ENCODE data around the gene DIP2C.
"Not testable (repeated sequence)": the region's sequence is repeated elsewhere in the genome, so short reads cannot be mapped to it uniquely, and the experiment has no call there.

DIP2C gene

GRCh38 chr10:695396-695795 is 5.9 kb upstream of the DIP2C start:
- no peak for DNase-seq (ENCODE audit: low read depth in 3 of 3)

- DNase-seq (ENCODE audit: low read depth in 3 of 3): no peak
Measured at GRCh38 chr10:693506-693905, 4.0 kb upstream of the DIP2C start.

DNA sequence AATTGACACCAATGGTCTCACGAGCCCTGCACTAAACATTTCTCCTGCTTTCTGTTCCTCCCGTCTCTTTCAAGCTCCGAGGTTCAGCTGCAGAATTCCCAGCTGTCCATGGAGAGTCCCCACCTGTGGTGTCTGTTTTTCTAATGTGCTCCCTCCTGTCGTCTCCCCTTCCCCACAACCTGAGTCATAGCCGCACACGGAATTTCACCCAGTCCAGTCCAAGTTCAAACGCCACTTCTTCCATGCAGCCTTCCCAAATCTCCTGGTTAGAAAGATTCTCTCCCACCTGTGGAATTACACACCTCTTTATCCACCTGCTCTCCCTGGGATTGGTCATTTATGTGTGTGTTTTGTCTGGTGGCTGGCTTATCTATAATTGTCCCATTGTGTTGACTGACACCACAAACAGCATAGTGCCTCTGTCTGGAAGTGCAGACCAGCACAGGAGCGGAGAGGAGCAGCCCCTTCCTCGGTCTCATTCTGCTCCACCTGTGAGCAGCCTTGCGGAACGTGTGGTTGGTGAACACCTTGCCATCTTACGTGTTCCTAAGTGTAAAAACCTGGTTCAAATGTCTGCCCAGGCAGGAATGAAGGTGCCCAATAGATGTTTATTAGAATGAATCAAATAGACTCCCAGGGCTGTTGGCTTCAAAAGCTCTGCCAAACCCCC is 3.3 kb upstream of the DIP2C start:
- no peak for DNase-seq (ENCODE audit: low read depth in 3 of 3)

DNA sequence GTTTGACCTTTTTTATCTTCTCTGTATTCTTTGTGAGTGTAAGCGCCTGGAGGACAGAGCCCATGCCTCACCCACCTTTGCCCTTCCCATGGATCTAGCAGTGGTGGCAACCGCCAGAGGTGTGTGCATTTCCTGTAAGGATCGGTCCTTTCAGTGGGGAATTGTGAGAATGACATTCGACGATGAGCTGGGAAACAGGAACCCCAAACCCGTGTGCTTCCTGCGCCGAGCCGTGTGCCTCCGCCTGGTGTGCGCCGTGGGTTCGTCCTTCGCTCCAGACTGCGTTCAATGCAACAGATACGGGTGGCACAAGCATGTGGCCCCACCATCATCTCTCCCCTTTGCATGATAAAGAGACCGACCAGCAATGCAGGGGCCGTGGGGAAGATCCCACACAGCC is 1.7 kb upstream of the DIP2C start:
- DNase-seq (ENCODE audit: low read depth in 3 of 3): no peak

DNA sequence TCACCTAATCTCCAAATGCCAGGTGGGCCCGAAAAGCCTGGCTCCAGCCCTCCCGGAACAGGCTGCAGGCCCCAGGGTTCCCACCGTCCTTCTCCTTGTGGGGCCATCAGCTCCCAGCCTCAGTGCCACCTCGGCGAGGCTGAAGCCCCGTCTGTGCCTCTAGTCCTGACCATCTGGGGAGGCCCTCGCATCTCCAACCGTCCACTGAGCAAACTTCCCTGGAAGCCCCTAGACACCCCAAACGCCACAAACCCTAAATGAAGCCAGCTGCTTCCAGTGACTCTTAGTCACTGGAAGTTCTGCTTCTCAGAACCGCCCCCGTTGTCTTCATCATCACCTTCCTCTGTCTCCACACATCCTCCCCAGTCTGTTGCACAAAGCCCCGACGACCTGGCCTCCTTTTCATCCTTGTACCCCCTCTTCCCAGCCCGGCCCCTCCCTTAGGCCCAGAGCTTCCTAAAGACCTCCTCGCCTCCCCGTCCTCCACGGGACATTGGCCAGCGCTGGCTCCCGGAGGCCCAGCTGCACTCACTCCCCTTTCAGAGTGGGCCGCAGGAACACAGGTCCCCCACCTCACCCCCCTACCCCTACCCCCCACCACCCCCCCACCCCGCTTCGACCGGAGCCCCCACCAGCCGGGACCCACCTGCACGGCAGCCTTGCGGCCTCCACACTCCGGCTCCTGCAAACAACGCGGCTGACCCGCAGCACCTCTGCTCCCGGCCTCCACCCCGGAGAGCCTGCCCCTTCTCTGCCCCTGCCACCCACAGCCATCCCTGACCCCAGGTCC is 1.1 kb upstream of the DIP2C start:
- DNase-seq (ENCODE audit: low read depth in 3 of 3): no peak

DNA sequence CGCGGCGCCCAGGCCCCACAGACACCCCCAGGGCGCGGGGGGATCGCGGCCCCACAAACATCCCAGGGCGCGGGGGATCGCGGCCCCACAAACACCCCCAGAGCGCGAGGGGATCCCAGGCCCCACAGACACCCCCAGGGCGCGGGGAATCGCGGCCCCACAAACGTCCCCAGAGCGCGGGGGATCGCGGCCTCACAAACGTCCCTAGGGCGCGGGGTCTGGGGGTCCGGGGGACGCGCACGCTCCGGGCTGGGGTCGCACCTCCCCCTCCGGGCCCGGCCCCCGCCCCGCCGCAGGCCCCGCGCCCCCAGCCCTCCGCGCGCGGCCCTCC is 382 bp downstream of the DIP2C start:
- no peak for DNase-seq (ENCODE audit: low read depth in 3 of 3)

DNA sequence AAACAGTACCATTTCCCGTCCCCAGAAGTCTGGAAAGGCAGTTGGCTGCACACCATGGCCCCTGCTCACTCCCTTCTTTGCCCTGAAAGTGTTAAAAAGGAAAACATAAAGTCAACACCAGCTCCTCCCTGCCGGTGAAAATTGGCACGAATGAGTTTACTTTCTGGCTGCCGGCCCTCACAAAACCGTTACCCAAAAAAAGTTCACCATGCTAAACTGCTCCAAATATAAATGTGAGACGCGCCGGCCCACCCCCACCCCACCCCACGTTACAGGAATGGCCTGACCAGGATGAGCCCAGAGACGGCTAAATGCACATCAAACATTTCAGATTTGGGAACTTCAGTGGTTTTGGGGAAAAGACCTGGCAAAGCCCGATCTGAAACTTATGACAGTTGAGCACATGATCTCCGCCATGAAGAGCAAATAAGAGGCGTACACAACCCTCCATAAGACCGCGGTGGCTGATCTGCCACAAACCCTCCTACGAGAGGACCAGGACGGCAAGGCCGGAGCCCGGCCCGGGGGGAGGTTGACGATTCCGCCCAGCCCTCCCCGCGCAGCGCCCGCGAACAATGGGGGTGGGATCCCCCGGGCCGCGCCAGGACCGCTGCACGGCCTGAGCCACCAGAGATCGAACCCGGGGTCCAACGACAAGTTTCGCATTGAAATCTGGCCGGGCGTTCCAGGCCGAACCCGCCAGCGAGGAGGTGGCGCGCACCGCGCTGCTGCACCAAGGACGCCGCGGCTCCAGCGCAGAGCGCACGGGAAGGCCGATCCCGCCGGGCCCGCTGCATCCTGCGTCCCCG is 952 bp downstream of the DIP2C start:
- DNase-seq (ENCODE audit: low read depth in 3 of 3): no peak

DNA sequence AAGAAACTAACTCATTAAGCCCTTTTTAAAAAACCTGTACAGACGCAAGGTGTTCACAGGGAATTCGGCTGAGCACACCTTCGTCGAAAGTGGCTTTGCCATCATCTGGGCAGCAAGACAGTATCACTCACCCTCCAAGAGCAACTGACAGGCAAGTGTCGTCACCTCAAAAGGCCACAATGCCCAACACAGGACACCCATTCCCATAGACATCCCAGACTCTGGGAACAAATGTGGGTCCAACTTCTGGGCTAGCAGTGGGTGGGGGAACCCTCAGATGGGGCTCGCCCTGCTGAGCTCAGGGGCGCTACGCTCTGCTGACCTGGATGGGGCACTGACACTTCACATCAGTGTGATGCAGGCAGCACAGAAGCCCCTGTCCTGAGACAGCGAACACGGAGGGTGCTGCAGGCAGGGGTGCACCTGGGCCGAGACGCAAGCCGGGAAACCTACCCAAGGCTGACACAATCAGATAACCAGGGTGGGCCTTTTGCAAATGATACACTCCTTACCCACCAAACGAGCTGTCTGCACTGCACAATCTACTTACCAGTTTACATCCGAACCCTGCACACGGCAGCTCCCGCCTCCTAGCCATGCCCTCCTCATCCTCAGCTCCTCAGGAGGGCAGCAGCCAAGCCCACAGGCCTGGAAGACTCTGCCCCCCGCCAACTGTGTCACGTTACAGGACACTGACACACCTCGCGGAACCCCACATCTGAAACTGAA is 1.7 kb downstream of the DIP2C start:
- DNase-seq (ENCODE audit: low read depth in 3 of 3): no peak

DNA sequence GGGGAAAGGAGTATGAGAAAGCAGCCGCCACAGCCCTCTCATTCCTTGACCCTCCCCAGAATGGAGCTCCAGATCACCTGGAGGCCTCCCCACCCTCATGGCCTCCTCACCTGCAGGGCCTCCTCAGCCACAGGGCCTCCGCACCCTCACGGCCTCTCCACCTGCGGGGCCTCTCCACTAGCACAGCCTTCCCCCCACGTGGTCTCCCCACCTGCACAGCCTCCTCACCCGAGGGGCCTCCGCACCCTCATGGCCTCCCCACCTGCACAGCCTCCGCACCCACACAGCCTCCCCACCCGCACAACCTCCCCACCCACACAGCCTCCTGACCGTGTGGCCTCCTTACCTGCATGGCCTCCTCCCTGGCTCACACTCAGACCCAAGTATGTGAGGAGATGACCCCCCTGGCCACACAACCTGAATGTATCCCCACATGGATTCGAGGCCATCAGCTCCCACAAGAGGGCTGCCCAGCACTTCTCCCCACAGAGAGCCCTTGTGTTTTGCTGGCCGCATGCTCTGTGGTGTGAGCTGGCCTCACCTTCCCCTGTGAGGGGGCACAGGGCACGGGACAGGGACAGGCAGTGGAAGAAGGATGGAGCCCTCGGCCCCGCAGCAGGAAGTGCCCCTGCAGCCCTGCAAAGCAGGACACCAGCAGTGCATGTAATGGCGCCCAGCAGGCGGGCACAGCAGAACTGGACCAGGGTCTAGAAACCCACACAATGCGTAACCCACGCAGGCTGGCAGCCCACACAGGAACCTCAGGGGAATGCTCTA is 3.1 kb downstream of the DIP2C start:
- no peak for DNase-seq (ENCODE audit: low read depth in 3 of 3)

- no peak for DNase-seq (ENCODE audit: low read depth in 3 of 3)
Measured at GRCh38 chr10:685613-686012, 3.9 kb downstream of the DIP2C start.

GRCh38 chr10:683448-684071 is 5.9 kb downstream of the DIP2C start:
- no peak for DNase-seq (ENCODE audit: low read depth in 3 of 3)

GRCh38 chr10:682931-683447 is 6.5 kb downstream of the DIP2C start:
- no peak for DNase-seq (ENCODE audit: low read depth in 3 of 3)

GRCh38 chr10:681670-682318 is 7.7 kb downstream of the DIP2C start:
- DNase-seq (ENCODE audit: low read depth in 3 of 3): no peak

DNA sequence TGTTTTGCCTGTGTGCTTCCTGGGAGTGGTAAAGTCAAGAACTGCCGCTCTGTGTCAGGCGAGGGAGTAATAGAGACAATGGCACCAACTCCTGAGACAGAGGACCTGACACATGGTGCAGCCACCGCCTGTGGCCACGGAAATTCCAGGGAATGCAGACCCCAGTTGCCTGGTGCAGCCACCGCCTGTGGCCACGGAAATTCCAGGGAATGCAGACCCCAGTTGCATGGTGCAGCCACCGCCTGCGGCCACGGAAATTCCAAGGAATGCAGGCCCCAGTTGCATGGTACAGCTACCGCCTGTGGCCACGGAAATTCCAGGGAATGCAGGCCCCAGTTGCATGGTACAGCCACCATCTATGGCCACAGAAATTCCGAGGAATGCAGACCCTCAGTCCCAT is 8.7 kb downstream of the DIP2C start:
- no peak for DNase-seq (ENCODE audit: low read depth in 3 of 3)

- DNase-seq (ENCODE audit: low read depth in 3 of 3): no peak
Measured at GRCh38 chr10:680146-680545, 9.3 kb downstream of the DIP2C start.

DNA sequence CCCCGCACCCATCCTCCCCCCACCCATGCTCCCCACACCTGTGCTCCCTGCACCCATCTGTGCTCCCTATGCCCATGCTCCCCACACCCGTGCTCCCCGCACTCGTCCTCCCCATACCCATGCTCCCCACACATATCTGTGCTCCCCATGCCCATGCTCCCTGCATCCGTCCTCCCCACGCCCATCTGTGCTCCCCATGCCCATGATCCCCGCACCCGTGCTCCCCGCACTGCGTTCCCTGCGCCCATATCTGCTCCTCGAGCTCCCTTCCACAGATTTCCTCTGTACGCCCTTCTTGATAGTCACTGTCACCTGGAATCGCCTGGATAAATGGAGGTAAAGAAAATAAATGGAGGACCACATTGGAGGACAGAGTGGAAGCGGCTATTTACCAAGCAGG is 9.9 kb downstream of the DIP2C start:
- DNase-seq (ENCODE audit: low read depth in 3 of 3): no peak

DNA sequence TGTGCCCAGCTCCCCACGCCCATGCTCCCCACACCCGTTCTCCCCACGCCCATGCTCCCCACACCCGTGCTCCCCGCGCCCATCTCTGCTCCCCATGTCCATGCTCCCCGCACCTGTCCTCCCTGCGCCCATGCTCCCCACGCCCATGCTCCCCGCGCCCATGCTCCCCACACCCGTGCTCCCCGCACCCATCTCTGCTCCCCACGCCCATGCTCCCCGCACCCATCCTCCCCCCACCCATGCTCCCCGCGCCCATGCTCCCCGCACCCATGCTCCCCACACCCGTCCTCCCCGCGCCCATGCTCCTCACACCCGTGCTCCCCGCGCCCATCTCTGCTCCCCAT is 10.8 kb downstream of the DIP2C start:
- not testable (repeated sequence) for DNase-seq (ENCODE audit: low read depth in 3 of 3)

DNA sequence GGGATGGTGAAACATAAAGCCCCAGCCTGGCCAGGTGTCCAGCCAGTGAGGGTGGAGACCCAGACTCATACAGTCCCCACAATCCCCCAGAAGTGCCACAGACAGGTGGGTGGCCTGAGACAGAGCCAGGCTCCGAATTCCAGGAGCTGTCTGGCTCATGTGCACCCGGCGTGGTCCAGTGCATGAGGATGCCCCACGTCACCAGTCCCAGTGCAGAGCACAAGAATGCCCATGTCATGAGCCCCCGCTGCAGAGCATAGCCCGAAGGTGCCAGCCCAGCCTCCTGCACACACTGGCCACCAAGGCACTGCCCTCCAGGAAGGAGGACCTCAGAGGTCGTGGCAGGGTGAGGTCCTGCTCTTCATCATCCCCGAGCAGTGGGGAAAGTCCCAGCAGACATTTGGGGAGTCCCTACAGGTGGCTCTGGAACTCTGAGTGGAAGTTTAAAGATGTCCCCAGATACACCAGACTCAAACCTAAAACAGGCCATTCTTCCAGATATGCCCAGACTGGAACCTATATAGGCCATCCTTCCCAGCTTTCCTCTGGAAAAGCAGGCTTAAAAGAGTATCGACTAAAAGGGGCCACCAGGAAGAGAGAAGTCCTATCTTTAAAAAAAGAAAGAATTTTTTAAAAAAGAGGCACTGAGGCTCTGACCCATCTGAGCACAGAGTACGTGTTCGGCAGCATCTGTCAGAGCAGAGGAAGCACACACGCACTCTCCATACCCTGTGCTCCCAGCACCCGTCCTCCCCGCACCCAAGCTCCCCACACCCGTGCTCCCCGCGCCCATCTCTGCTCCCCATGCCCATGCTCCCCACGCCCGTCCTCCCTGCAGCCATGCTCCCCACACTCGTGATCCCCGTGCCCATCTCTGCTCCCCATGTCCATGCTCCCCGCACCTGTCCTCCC is 11.5 kb downstream of the DIP2C start:
- no peak for DNase-seq (ENCODE audit: low read depth in 3 of 3)

DNA sequence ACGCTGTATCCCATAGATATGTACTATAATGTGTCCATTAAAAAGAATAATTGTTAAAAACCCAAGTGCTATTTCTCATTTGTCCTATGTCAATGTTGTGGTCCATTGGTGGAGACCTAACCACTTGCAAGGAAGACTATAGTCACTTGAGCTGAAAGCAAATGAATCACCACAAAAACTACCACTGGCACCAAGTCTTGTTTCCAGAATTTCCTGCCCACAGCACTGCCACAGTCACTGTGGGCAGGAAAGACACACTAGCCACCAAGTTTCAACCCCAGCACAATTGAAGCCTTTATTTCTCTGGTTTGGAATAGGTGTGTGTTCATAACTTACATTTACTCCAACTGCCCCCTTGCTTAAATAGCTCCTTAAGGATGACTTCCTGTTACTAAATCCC is 12.4 kb downstream of the DIP2C start:
- no peak for DNase-seq (ENCODE audit: low read depth in 3 of 3)
